Heart left ventricle (tissue), 16 donors: Measurements from ENCODE around the gene DNAJC25. TPM values are rescaled to one million over a fixed set of nuclear protein-coding genes. Genes with fewer than 3 reads are reported as not detected.

ENCODE experiments used
- ATAC-seq, 4 donors: fragments of 200-7000 bp; cut with Tn5 transposase; one replicate each; pipeline ENCODE4 v1.9.1; 2020 to 2022; ENCODE audit warnings: moderate library complexity in 4 of 4, mild to moderate bottlenecking in 3 of 4, moderate number of reproducible peaks in 1 of 4
- DNase-seq, 5 donors: peaks; one replicate each; pipeline ENCODE4 v3.0.0-alpha.2; 2020
- H3K27ac ChIP-seq, 12 donors: fragments of 200-600 bp; sonication (generic) in 4 of 12; one replicate each; pipeline versions ENCODE4 v1.5.0 to v1.8.0; 2016 to 2022; ENCODE audit warnings: mild to moderate bottlenecking in 2 of 12
- H3K27me3 ChIP-seq, 9 donors: fragments of 200-600 bp; sonication (generic) in 2 of 9; one replicate each; pipeline versions ENCODE4 v1.5.1 to v1.8.0; 2016 to 2022; ENCODE audit warnings: mild to moderate bottlenecking in 3 of 9
- H3K36me3 ChIP-seq, 9 donors: fragments of 200-600 bp; sonication (generic) in 2 of 9; one replicate each; pipeline versions ENCODE4 v1.5.0 to v1.8.0; 2018 to 2022; ENCODE audit warnings: mild to moderate bottlenecking in 2 of 9
- H3K4me1 ChIP-seq, 12 donors: fragments of 200-600 bp; sonication (generic) in 4 of 12; one replicate each; pipeline versions ENCODE4 v1.5.0 to v1.8.0; 2016 to 2022; ENCODE audit warnings: mild to moderate bottlenecking in 3 of 12
- H3K4me3 ChIP-seq, 12 donors: fragments of 200-600 bp; sonication (generic) in 4 of 12; one replicate each; pipeline versions ENCODE4 v1.5.0 to v1.8.0; 2017 to 2022; ENCODE audit warnings: mild to moderate bottlenecking in 9 of 12, moderate library complexity in 4 of 12
- H3K9me3 ChIP-seq, 12 donors: fragments of 200-600 bp; sonication (generic) in 4 of 12; one replicate each; pipeline versions ENCODE4 v1.5.0 to v1.8.0; 2016 to 2022; ENCODE audit warnings: mild to moderate bottlenecking in 1 of 12
- POLR2A ChIP-seq, 2 donors: fragments of 450-650 bp; IDR thresholded peaks; one replicate each; pipeline ENCODE4 v1.6.1; 2017; ENCODE audit warnings: antibody characterized with exemption in 2 of 2, mild to moderate bottlenecking in 2 of 2, moderate library complexity in 2 of 2
- WGBS, 4 donors: extraction: QIAGEN DNeasy Blood & Tissue Kit in 2 of 4; methylation state at CpG; one replicate each; pipeline versions ENCODE4 v1.1.5 to v1.1.7; 2013 to 2018; 5-methylcytosine and 5-hydroxymethylcytosine counted together
- intact Hi-C, 10 donors: fragments of 100-400 bp; cut with DNase I; formaldehyde crosslinking; loops; one replicate each; pipeline versions ENCODE4 v1.11.1 to v1.14.2; 2022
- polyA plus RNA-seq, 2 donors: library from polyadenylated mRNA; stranded (reverse); fragments of 200-250 nt; gene quantifications; one replicate each; pipeline ENCODE4 v1.2.3, GENCODE V29; 2013
- total RNA-seq, 9 donors: library from RNA; depleted of rRNA in 2 of 9; stranded (reverse); fragments of >200 nt in 2 of 9; fragmentation: NEBNext Ultra II Directional in 3 of 9; extraction: Animal tissue kit (Norgen Biotek cat#: 25700) in 3 of 9; gene quantifications; one replicate each; pipeline versions ENCODE4 v1.1.0 to v1.2.4, GENCODE V29; 2016 to 2023
- TF ChIP-seq, protein P1 (sequence below), 12 donors: fragments of 200-600 bp; sonication (generic) in 4 of 12; IDR thresholded peaks; one replicate each; pipeline versions ENCODE4 v1.5.0 to v1.8.0; 2018 to 2022; ENCODE audit warnings: antibody characterized with exemption in 12 of 12, mild to moderate bottlenecking in 5 of 12
- donor health status: ischemic (EF 13 %, LVEDD 7.1; RV severe dilation, severe dysfunction).
- donor health status: healthy with polysubstance abuse.
- donor health status: DM: no; HTN: yes; CAD: no.
- donor health status: DM: no; HTN: no; CAD: no.
- donor health status: ischemic (EF 25% LVEDD 6.9; RV normal size, moderate dysfunction).
- donor health status: ischemic (EF 25% LVEDD 5.7; RV mildly dilated, moderate dysfunction).
- donor health status: healthy.
- donor health status: DM: yes; HTN: yes; CAD: no.
- donor health status: ischemic (EF 35%, LVEDD 5.7; RV mildly dilated, moderate dysfunction).
- donor health status: nonischemic (EF 11% LVEDD 7.7; RV severe dilation, severe dysfunction).
- donor health status: DM: yes; HTN: yes; CAD: no.
- donor health status: PGD.
- donor health status: ischemic (EF 29% LVEDD 5.4; RV normal size, mild dysfunction).
- donor health status: nonischemic (EF 23%, LVEDD 6.1; RV moderate dilation, normal function).

DNAJC25 gene
- total and polyA plus RNA-seq, 11 donors: 3.8 to 8.2 (median 5.0) TPM

DNA sequence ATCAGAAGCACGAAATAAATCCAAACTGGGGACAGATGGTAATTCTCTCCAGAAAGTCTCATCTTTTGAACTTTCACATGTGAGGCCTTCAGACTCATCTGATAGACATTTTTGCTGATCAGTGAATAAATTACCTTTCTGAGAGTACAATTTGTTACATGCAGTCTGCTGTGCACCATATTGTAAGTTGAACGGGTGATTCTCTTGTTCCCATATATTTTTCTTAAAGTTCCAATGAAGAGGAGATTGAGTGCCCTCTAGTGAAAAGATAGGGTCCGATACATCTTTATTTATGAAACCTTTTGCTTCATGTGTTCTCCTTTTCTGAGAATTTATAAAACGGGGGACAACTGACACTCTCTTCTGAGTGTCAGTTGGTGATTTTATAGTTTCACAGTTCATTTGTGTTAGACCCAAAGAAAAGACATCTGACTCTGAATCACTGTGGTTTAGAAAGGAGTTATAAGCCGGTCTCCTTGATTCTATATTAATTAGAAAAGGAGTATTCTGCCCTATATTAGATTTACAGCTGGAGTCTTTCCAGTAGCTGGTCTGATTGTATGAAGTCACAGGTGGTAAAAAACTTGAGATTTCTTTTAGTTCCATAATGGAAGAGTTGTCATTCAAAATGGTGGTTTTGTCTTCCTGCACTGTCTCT, 60.7 kb downstream of the DNAJC25 start:
- H3K9me3 ChIP-seq: no peaks in the 10 kb centered on the region
- H3K4me1 ChIP-seq: peaks cover 0 to 4% (median 0%) of the 10 kb centered on the region in 12 donors
- ATAC-seq: no peak
- no peak overlapping the region for H3K4me3 ChIP-seq
- no peaks in the 10 kb centered on the region for H3K36me3 ChIP-seq
- H3K27me3 ChIP-seq: no peaks in the 10 kb centered on the region
- no peak overlapping the region for H3K27ac ChIP-seq
- 50 to 60% (median 58%) methylated on average over 5 of the region's 5 CpGs for WGBS, 4 donors
- no peak for DNase-seq
- TF ChIP-seq, protein P1, sequence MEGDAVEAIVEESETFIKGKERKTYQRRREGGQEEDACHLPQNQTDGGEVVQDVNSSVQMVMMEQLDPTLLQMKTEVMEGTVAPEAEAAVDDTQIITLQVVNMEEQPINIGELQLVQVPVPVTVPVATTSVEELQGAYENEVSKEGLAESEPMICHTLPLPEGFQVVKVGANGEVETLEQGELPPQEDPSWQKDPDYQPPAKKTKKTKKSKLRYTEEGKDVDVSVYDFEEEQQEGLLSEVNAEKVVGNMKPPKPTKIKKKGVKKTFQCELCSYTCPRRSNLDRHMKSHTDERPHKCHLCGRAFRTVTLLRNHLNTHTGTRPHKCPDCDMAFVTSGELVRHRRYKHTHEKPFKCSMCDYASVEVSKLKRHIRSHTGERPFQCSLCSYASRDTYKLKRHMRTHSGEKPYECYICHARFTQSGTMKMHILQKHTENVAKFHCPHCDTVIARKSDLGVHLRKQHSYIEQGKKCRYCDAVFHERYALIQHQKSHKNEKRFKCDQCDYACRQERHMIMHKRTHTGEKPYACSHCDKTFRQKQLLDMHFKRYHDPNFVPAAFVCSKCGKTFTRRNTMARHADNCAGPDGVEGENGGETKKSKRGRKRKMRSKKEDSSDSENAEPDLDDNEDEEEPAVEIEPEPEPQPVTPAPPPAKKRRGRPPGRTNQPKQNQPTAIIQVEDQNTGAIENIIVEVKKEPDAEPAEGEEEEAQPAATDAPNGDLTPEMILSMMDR (IDR thresholded peaks at IDR 0.05): peak in 7 of 12 donors; percentile 14 to 50 (median 32)
- TF ChIP-seq POLR2A (IDR thresholded peaks at IDR 0.05): no peak
- intact Hi-C loops: loop anchor here in 3 of 10 donors (5.0 to 10.0 kb wide), 3 partner anchors 57 to 97 kb away; partner anchors contain the start of genes PTGR1 (in 2 of the 3) and DNAJC25 (in 1 of the 3)

DNA sequence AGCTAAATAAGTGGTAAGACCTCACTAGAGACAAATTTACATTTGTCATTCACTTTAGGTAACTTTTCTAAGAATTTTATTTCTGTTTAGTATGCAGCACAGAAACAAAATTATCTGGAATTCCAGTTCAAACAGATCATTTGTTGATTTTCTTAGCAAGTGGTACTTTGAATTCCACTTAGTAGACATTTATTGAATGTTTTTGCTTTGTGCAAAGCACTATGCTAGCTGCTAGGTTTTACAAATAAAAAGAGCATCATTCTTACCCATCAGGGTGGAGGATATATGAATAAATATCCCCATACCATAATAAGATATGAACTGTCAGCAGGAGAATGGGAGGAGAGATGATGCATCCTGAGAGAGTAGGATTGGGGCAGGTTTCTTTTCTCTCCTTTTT, 65.7 kb downstream of the DNAJC25 start:
- H3K27me3 ChIP-seq: no peaks in the 10 kb centered on the region
- H3K27ac ChIP-seq: no peak overlapping the region
- H3K4me1 ChIP-seq: peaks cover 0 to 11% (median 0%) of the 10 kb centered on the region in 12 donors
- intact Hi-C loops: loop anchor here in 2 of 10 donors (10.0 kb wide), 2 partner anchors 62 to 102 kb away; partner anchors contain the start of genes DNAJC25 (in 1 of the 2) and PTGR1 (in 1 of the 2)
- H3K9me3 ChIP-seq: no peaks in the 10 kb centered on the region
- H3K4me3 ChIP-seq: no peak overlapping the region
- H3K36me3 ChIP-seq: no peaks in the 10 kb centered on the region
- ATAC-seq: no peak
- no peak for DNase-seq
- TF ChIP-seq, protein P1 (IDR thresholded peaks at IDR 0.05): no peak
- no peak for TF ChIP-seq POLR2A (IDR thresholded peaks at IDR 0.05)

DNA sequence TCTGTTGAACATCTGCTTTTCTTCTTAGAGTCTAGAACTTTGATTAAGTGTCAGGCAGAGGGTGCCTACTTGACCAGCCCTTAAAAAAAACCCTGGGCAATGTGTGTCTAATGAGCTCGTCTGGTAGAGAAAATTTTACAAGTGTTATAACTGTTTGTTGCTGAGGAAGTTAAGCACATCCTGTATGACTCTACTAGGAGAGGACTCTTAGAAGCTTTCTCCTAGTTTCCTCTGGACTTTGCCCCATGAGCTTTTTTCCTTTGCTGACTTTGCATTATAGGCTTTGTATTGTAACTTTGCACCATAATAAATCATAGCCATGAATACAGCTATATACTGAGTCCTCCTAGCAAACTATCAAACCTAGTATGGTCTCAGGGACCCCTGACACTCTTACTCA, 69.6 kb downstream of the DNAJC25 start:
- 61 to 89% (median 71%) methylated on average over 1 of the region's 1 CpG for WGBS, 4 donors
- ATAC-seq (peak in 1 of 4 donors; percentile 39), DNase-seq (no peak)
- no peaks in the 10 kb centered on the region for H3K9me3 ChIP-seq
- peak overlapping the region in 1 of 12 donors; percentile 25 for H3K27ac ChIP-seq
- intact Hi-C loops: no loop called here
- H3K4me3 ChIP-seq: no peak overlapping the region
- TF ChIP-seq, protein P1 (IDR thresholded peaks at IDR 0.05): no peak
- TF ChIP-seq POLR2A (IDR thresholded peaks at IDR 0.05): no peak
- H3K4me1 ChIP-seq: peaks cover 0 to 10% (median 0%) of the 10 kb centered on the region in 12 donors
- H3K36me3 ChIP-seq: no peaks in the 10 kb centered on the region
- H3K27me3 ChIP-seq: no peaks in the 10 kb centered on the region

Other genes starting within 250 kb of the DNAJC25 start
- gene ECPAS, start 147.0 kb upstream of the DNAJC25 start, total RNA-seq: 100 to 1,000 TPM in 7 of 9 donors, 10 to 100 TPM in 2; 73.2 to 116 (median 103) TPM
- 10 to 100 TPM; 28.9 to 43.3 TPM for gene ECPAS, start 147.0 kb upstream of the DNAJC25 start, polyA plus RNA-seq
- 10 to 100 TPM in 2 of 9 donors, 1 to 10 TPM in 7; 1.4 to 13.9 (median 5.3) TPM for gene ZNF483, start 106.2 kb upstream of the DNAJC25 start, total RNA-seq
- under 1 TPM; 0.22 to 0.61 TPM for gene ZNF483, start 106.2 kb upstream of the DNAJC25 start, polyA plus RNA-seq
- gene PTGR1, start 31.7 kb upstream of the DNAJC25 start, total RNA-seq: 10 to 100 TPM; 17.3 to 51.9 (median 41.9) TPM
- gene PTGR1, start 31.7 kb upstream of the DNAJC25 start, polyA plus RNA-seq: 10 to 100 TPM; 12.7 to 30.1 TPM
- gene GNG10, start 30.3 kb downstream of the DNAJC25 start, total RNA-seq: 10 to 100 TPM; 23.9 to 51.5 (median 31.3) TPM
- gene GNG10, start 30.3 kb downstream of the DNAJC25 start, polyA plus RNA-seq: 10 to 100 TPM; 26.8 to 39.6 TPM
- not detected for gene SHOC1, start 163.6 kb downstream of the DNAJC25 start, total RNA-seq
- under 1 TPM in 1 of 2 donors, not detected in 1; 0.01 TPM for gene SHOC1, start 163.6 kb downstream of the DNAJC25 start, polyA plus RNA-seq